GOT3 (cell line): Measurements from ENCODE around the gene WRNIP1.
"Not testable (repeated sequence)": the region's sequence is repeated elsewhere in the genome, so short reads cannot be mapped to it uniquely, and the experiment has no call there.

Source experiments
- DNase-seq: peaks from one replicate; lab custom pipeline; 2025; ENCODE audit warnings: mixed read lengths; lab: John Stamatoyannopoulos, UW

Gene WRNIP1

DNA sequence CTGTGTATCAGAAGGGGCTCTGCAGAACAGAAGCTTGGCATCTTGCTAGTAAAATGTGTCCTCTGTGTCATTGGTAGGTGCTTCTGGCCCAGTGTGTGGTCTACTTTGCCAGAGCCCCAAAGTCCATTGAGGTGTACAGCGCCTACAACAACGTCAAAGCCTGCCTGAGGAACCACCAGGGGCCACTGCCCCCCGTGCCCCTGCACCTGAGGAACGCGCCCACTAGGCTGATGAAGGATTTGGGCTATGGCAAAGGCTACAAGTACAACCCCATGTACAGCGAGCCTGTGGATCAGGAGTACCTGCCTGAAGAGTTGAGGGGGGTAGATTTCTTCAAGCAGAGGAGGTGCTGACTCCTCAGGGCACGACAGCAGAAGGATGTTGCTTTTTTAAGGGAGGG is 19.7 kb downstream of the WRNIP1 start:
- no peak for DNase-seq

DNA sequence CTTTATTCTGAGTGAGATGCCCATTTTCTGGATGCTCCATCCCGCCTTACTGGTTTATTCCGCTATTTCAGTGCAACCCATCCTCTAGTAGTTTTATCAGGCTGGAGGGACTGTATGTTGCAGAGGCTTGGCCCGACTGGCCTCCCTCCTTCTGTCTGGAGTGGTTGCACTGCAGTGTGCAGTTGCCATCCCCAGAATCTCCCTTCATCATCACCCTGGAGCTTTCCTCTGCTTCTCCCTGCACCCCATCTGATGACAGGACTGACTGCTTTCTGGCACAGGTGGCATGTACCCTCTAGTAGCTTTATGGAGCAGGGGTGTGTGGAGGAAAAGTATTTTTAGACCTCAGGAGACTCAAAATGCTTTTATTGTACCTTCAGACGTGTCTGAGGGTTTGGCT is 21.1 kb downstream of the WRNIP1 start:
- DNase-seq = no peak

GRCh38 chr6:2790588-2791449 is 25.6 kb downstream of the WRNIP1 start:
- no peak for DNase-seq

DNA sequence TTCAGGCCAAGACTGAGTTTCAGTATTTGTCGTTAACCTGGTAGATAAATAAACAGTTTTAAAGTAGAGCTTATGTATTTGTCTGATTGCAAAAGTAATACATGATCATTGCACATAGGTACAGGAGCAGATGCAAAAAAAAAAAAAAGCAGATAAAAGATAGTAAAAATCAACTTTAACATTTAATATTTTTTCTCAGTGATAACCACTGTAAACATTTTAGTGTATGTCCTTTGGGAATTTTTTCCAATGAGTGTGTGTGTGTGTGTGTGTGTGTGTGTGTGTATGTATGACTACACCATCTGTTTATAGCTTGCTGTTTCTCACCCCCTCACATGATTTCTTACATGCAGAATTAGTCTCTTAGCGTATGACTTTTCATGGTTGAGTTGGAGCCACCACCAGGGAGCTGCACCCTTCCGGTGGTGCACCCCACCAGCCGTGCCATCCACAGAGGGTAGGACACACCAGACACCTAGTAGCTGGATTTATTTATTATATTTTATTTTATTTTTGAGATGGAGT is 26.3 kb downstream of the WRNIP1 start:
- DNase-seq = no peak

- DNase-seq = no peak
Observed at GRCh38 chr6:2792330-2793110, 27.3 kb downstream of the WRNIP1 start.

GRCh38 chr6:2793534-2794151 is 28.4 kb downstream of the WRNIP1 start:
- DNase-seq = no peak

- no peak for DNase-seq
Observed at GRCh38 chr6:2794171-2794730, 29.1 kb downstream of the WRNIP1 start.

GRCh38 chr6:2795162-2795561 is 30.0 kb downstream of the WRNIP1 start:
- DNase-seq = no peak

- no peak for DNase-seq
Observed at GRCh38 chr6:2795956-2796355, 30.8 kb downstream of the WRNIP1 start.

GRCh38 chr6:2796861-2797260 is 31.7 kb downstream of the WRNIP1 start:
- DNase-seq = no peak

DNA sequence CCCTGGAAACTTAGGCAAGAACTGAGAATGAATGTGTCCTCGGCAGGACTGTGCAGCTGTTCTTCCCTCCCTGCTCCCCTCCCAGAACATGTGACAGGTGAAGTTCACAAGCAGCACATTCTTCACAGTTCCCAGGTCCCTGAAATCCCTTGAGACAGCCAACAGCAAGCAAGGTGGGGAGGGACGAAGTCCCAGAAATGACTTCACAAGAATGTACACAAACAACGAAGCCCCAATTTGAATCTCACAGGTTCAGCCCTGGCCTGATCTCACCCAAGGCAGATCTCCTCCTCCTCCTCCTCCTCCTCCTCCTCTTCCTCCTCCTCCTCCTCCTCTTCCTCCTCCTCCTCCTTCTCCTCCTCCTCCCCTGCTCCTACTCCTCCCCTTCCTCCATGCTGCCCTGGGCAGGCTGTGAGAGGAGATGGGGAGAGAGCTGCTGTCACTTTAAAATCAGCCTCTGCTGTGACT is 32.4 kb downstream of the WRNIP1 start:
- DNase-seq = no peak

- no peak for DNase-seq
Observed at GRCh38 chr6:2798586-2799134, 33.5 kb downstream of the WRNIP1 start.

- DNase-seq = no peak
Observed at GRCh38 chr6:2799936-2800527, 34.8 kb downstream of the WRNIP1 start.

GRCh38 chr6:2800552-2801316 is 35.5 kb downstream of the WRNIP1 start:
- no peak for DNase-seq

DNA sequence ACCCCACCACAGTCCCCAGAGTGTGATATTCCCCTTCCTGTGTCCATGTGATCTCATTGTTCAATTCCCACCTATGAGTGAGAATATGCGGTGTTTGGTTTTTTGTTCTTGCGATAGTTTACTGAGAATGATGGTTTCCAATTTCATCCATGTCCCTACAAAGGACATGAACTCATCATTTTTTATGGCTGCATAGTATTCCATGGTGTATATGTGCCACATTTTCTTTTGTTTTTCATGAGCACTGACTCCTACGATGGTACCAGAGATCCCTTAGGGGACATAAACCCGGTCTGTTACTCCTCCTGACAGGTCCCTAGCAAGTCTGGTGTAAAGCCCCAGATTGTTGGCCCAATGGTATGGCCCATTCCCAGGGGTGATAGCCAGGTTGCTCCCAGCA is 36.5 kb downstream of the WRNIP1 start:
- DNase-seq = not testable (repeated sequence)

DNA sequence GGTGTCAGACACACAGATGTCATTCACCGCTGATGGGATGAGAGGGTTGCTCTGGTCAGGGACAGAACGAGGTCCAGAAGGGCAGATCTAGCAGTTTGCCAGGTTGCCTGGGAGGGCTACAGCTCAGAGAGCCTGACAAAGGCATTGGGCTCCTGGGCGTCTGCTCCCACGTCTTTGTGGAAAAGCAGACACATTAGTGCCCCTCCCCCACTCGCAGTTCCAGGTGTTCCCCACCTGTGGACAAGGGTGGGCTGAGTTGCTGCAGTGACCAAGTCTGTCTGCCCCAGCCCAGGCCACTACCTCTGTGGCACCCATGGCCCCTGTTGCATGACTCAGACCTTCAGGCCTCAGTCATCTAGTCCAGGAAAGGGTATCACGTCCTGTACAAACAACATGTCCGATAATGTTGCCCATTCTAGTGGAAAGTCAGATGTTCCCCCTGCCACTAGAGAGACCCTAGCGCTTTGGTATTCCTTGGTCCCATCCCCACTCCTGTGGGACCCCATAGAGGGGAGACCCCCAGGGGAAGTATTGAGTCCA is 37.4 kb downstream of the WRNIP1 start:
- DNase-seq = no peak

GRCh38 chr6:2803731-2804429 is 38.7 kb downstream of the WRNIP1 start:
- no peak for DNase-seq

DNA sequence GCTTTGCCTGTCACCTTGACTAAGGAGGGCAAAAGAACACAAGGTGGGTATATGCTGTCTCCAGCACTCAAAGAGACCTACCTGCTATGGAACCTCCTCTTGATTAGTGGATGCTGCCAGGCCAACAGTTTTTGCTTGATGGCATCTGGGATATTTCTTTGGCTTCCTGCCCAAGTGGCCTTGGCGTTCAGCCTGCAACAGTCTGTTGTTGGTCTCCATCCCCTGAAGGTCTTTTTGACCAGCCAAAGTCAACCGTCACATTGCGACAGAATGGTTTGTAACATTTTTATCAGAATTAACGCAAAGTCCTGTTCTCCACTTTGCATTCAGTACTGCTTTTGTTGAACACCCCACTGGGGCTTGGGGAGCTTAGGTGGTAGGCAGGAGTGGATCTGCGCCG is 39.3 kb downstream of the WRNIP1 start:
- no peak for DNase-seq

GRCh38 chr6:2805031-2805430 is 39.8 kb downstream of the WRNIP1 start:
- no peak for DNase-seq

DNA sequence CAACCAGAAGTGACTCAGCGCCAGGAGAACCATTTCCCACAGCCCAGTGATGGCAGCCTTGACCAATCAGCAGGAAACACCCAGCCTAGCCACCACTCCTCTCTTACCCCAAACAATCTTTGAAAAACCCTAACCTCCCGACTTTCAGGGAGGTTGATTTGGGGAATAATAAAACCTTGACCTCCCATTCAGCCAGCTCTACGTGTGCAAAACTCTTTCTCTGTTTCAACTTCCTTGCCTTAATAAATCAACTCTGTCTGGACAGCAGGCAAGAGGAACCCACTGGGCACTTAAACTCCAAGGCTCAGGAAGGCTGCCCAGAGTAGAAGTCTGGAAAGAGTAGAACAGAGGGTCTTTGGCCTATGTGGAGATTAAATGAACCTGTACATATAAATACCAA is 41.5 kb downstream of the WRNIP1 start:
- DNase-seq = no peak
